ENCODE data around the gene KIAA0753.
"Not testable (repeated sequence)": the region's sequence is repeated elsewhere in the genome, so short reads cannot be mapped to it uniquely, and the experiment has no call there.

KIAA0753 gene

DNA sequence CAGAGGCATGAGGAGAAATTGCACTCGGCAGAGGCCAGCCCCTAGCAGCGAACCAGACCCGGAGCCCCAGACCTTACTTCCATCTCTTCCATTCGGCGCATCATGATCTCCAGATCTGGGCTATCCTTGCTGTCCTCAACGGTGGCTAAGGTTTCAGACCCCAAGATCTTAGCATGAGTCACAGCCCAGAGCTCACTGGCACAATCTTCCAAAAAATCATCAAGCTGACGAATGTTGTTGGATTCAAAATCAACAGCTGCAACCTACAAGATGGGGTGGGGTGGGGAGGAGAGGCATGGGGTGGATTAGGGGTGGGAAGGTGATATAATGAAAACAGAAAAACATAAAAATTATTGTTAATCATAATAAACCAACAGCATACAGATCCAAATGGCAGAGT lies 44.4 kb downstream of the KIAA0753 start:
- no peak for DNase-seq

DNA sequence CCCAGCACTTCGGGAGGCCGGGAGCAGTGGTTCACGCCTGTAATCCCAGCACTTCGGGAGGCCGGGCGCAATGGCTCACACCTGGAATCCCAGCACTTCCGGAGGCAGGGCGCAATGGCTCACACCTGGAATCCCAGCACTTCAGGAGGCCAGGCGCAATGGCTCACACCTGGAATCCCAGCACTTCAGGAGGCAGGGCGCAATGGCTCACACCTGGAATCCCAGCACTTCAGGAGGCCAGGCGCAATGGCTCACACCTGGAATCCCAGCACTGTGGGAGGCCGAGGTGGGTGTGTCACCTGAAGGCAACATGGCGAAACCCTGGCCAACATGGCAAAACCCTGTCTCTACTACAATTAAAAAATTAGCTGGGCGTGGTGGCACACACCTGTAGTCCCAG lies 47.1 kb downstream of the KIAA0753 start:
- DNase-seq: not testable (repeated sequence)

DNA sequence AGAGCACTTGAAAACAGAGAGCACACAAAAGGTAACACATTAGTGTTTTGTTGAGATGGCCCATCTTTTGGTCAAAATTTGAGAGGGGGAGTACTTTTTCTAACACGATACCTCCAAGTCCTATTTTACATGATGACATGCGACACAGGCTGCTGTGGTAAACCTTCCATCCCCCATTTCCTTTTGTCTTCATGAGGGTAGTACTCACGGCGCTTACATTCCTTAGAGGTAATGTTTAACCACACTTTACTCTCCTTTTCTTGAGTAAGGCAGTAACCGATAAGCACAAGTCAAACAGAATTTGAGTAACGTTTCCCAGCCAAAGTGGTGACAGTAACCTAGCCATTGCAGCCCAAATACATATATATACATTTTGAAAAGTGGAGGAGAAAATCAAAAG lies 48.3 kb downstream of the KIAA0753 start:
- DNase-seq: no peak

DNA sequence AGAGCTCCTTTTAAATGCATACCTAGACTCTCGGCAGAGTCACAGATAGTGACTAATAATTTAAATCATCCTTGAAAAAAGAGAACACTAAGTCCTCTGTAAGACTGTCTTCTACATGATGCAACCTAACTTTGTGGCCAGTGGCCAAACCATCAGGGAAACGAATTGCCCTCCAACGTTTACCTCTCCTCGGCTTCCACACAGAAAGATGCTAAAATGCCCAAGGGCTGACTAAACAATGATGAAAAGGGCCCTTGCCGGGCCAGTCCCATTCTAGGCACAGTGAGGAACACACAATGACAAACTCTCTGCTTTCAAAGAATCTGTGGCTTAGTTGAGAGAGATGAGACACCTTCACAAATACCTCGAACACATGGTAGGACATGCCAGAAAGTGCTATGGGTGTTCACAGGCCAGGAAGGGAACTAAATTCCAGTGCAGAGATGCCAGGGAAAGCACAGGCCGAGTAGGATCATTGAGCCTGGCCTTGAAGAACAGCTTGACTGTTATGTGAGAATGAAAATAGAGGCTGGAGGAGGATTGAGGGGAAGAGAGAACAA lies 48.8 kb downstream of the KIAA0753 start:
- DNase-seq: no peak

DNA sequence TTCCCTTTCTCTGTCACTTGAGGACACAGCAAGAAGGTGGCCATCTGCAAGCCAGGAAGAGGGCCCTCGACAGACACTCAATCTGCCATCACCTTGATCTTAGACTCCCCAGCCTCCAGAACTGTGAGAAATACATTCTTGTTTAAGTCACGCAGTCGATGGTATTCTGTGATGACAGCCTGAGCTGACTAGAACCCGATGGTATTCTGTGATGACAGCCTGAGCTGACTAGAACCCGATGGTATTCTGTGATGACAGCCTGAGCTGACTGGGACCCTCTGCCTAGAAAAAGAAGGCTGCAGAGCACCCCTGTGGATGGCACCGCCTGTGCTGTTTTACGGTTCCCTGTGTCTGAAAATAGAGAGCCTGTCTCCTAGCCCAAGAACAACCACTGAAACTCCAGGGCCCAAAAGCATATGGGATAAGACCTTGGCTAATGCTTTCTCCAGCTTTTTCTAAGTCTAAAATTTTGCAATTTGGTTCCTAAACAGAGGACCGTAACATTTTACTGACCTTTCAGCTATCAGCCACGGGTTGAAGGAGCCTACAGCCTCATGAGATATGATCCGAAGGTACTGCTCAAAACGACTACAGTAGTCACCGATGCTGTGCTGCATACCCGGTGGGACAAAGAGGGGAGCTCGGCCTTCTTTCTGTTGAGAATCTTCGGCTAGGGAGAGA lies 51.1 kb downstream of the KIAA0753 start:
- DNase-seq: no peak

DNA sequence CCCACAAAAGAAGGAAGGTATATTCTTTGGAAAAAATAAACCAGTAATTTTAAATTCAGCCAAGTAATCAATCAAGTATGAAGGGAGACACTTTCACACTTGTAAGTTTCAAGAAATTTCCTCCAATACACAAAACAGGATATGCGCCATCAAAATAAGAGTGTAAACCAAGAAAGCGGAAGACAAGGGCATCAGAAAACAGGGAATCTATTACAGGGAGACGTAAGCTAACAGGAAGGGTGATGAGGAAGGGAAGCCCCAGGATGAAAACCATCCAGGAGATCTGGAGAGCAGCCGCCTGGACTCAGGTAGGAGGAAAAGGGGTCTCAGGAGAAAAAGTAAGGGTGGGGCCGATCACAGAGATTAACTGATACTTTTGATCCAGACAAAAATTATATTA lies 52.3 kb downstream of the KIAA0753 start:
- no peak for DNase-seq

DNA sequence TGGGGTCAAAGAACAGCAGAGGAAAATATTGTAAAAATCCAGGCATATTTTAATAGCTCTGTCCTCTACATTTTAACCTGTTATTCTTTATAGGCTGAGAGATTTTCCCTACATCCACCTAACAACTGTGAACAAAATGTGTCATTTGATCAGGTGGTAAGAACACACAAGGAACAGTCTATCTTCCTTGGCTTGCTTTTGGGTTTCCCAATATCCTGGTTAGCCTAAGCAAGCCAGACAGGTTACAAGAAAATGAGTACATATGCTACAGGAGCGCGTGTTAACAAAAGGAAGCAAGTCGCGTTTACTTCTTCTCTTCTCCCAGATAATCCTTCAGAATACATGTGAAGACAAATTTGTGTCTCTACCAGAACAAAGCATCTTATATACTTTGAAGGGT lies 53.2 kb downstream of the KIAA0753 start:
- no peak for DNase-seq

DNA sequence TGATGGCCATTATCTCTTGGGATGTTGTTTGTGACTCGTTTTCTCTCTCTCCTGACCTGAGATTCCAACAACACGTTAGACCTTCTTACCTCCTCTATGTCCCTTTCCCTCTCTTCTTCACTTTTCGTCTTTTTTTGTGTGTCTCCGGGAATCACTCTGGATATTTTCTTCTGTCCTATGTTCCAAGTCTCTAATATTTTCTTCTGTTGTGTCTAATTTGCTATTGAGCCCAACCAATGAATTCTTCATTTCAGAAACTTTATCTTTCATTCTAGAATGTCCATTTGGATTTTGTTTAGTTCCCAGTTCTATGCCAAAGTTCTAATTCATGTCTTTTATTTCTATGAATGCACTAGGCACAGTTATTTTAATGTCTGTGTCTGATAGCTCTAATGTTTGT lies 57.1 kb downstream of the KIAA0753 start:
- no peak for DNase-seq

DNA sequence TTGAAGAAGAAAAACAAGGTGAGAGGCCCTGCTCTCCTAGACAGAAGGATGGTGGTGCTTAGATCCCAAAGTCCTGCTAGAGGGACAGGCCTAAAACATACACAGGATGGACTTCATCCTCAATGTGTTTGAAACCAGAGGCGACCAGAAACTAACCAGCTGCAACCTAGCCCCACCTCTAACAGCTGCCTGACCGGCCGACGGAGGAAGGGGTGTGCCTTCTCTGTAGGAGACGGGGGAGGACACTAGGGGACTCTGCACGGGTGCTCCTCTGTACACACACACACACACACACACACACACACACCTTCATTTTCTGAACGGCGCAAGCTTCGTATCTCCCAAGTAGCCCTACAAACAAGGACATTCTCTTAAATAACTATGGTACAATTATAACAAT lies 59.9 kb downstream of the KIAA0753 start:
- DNase-seq: no peak

DNA sequence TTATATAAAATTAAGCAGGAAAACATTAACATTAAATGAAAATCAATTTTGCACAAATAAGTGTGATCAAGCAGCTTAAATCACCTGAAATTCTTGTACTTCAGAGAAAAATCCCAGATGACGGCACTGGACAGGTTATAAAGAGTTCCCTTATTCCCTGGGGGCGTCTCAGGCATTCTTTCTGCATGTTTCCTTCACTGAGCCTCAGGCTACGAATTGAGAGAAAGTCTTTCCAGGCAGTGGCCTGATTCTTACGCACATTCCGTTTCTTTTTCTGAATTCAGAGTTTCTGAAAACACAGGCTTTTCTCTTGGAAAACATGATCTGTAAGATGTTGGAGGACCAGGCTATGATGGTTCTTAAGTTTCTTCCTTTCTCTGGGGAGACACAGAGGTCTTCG lies 62.0 kb downstream of the KIAA0753 start:
- no peak for DNase-seq

DNA sequence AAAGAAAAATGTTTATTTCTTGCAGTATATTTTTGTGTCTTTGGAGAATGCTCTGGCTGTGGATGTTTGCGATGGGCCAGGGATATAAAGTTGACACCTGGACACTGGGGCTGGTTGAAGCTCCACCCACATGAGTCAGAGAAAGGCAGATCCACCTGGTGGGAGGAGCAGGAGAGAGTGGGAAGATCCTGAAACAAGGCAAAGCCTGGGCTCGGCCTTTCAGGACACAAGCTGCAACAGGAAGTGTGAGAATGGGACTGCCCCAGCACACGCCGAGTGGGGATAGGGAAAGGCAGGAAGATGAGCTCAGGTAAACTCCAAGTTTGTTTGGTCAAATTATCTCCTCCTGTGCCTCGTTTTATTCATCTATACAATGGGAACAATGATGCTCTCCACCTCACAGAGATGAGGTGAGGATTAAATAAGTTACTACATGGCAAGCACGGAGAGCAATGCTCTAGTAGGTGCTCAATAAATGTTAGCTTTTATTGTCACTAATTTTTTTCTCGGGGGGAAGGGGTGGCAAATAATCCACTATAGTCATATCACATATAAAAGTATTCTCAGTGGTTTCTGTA lies 62.7 kb downstream of the KIAA0753 start:
- no peak for DNase-seq

DNA sequence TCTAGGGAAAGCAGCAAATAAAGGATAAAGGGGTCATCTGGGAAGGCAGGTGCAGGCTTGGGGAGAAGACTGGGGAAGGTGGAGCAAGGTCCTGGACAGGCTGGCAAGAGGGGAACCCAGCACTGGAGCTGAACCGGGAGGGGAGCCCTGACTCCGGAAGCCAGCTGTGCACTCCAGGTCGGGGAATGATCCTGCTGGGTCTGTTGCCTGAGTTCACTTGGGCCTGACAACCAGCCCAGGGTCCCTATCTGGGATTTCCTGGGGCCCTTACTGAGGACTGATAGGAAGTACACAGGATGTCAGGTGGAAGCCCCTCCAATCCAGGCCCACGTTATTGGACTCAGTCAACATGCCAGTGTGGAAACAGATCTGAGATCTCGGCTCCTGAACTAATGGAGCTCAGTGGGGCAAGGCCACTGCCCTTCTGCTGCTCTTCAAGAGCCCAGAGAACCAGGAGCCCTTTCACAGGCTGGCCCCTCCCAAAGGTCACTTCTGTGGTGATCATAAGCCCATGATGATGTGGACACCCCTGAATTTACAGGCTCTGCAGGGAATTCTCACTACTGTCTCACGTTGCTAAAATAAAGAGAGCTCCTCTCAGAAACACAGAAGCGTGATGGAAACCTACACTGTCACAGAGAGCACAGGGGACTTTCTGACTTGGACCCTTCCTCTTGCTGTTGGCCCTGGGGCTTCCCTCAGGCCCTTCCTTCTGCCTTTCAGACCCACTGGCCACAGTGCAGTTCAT lies 64.3 kb downstream of the KIAA0753 start:
- no peak for DNase-seq

DNA sequence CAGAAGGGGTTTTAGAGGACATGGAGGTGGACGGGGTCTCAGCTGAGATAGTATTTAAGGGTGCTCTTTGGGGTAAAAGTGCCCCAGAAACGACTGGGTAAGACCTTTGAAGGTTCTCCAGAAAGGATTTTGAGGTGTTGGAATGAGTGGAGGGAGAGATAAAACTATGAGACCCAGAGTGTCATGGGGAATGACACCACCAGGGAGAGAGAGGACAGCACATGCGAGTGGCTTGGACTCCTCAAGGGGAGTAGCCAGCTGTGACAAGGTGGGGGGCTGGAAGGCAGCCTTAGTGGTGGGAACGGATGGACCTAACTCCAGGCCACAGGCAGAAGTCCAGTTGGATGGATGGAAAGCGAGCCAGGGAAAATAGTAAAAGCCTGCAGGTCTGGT lies 64.9 kb downstream of the KIAA0753 start:
- DNase-seq: no peak

DNA sequence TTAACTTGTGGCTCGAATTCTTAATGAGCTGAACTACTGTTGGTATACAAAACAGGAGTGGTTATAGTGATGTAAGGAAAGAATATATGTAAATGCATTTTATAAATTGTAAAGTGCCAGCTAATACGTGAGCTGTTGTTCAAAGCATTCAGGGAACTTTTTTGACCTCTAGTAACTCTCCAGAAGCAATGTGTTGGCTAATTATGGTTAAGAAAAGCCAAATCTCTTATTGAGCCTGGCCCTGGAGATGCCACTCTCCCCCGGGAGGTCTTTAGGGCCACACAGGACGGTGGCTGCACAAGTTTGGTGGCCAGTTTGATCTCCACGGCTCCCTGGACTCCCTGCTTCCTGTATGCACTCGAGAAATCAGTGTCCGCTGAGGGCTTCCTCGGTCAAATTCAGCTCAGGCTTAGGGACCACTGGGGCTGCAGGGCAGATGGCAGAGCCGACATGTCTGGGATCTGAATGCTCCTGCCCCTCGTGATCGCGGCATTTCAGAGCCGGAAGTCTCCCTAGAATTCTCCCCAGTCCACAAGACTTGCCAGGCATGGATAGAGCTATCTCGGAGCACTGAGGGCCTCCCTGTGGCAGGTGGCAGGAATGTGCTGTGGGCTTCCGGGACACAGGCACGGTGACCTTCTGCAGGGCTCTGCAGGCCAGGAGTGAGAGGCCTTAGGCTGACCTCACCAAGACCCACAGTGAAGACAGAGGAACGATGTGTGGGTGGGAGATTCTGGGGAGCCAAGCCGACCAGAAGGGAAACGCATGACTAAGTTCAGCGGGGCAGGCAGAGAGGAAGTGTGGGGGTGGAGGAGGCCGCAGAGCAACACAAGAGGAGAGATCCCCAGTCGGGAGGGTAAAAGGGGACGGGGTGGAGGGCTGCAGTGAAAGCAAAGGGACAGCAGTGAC lies 65.6 kb downstream of the KIAA0753 start:
- DNase-seq: no peak

DNA sequence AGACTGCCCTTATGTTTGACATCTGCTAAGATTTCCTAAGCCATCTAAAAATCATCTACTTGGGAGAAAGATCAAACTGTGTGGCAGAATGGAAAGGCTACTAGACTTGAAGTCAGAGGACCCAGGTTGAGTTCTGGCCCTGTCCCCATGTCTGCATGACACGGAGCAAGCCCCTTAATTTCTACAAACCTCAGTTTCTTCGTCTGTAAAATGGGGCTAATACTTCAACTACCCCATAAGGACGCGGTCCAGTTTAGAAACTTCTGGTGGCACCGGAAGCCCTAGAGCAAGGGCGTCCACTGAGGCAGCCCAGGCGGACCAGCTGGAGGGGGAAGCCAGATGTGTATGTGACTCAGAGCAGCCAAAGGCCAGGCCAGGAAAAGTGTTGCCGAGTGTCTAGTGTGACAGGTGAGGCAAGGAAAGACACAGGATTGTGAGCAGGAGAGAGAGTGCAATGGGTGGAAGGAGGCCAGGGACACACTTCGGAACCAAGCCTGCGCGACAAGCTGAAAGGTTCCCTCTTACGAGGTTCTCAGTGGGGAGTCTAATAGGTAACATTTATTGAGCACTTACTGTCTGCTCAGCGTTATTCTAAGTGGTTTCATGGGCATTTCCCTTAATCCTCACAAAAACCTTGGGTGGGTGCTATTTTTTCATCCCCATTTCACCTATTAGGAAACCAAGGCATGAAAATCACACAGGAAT lies 66.4 kb downstream of the KIAA0753 start:
- DNase-seq: no peak

DNA sequence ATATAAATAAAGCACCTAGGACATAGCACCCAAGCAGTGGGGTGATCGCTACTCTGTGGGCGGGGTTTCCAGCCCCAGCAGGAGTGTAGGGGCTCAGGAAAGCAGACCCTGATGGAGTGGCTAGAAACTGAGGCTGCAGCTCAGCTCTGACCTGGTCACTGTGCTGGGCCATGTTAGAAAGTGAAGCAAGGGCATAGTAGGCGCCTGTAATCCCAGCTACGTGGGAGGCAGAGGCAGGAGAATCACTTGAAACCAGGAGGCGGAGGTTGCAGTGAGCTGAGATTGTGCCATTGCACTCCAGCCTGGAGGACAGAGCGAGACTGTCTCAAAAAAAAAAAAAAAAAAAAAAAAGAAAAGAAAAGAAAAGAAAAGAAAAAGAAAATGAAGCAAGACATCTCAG lies 67.0 kb downstream of the KIAA0753 start:
- DNase-seq: not testable (repeated sequence)

DNA sequence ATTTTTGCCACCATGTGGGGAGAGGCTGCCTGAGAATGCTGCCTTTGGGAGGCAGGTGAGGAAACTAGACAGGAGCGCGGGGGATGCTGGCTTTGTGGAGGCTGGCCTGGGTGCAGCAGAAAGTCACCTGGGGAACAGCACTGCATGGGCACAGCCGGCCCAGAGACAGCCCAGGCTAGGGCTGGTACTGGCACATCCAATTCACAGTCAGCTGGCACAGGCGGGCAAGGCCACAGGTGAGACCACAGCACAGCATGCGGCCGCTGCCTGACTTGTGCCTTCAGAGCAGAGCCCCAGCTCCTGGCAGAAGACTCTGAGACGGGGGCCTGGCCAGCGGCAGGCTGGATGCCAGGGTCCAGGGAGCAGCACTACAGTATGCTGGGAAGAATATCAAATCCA lies 67.5 kb downstream of the KIAA0753 start:
- no peak for DNase-seq

DNA sequence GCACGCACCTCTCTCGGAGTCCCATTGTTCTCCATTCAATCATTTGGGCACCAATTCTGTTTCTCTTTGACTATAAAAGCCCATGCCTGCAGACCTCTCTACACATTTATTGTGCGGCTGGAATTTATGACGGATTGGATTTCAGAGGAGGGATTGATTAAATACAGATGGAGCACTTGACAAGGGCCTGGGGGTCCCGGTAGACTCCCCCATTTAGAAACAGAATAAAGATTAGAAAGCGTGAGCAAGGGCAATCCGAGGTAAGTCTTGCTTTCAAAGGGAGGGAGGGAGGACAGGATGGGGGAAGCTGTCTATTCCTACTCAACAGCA lies 69.1 kb downstream of the KIAA0753 start:
- no peak for DNase-seq

DNA sequence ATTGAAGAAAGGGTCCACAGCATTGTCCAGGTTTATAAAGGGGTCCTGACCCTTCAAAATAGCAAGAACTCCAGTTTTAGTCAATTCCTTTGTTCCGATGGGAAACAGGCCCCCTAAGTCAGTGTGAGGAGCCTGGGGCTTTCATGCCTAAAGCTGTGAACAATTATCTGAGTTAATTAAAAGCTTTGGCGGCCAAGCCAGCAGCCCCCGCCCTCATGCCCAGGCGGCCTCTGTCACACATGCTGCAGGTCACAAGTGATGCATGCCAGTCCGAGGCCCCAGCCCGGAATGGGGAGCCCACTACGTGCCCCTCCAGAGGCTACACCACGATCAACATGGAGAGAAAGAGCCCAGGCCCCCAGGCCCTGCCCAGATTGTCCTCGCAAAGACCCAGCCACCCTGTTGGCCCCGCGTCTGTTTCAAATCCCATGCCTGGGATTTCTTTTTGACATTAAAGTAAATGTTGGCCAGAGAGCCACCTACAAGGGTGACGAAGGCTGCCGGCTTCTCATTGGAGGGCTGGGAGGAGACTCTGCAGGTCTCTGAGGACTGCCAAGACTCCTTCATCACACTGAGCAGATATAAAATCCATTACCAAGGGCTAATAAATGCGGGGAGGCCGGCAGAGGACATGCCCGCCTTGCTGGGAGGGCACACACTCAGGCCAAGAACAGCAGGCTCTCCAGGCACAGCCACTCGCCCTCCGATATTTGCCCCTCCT lies 69.6 kb downstream of the KIAA0753 start:
- no peak for DNase-seq

DNA sequence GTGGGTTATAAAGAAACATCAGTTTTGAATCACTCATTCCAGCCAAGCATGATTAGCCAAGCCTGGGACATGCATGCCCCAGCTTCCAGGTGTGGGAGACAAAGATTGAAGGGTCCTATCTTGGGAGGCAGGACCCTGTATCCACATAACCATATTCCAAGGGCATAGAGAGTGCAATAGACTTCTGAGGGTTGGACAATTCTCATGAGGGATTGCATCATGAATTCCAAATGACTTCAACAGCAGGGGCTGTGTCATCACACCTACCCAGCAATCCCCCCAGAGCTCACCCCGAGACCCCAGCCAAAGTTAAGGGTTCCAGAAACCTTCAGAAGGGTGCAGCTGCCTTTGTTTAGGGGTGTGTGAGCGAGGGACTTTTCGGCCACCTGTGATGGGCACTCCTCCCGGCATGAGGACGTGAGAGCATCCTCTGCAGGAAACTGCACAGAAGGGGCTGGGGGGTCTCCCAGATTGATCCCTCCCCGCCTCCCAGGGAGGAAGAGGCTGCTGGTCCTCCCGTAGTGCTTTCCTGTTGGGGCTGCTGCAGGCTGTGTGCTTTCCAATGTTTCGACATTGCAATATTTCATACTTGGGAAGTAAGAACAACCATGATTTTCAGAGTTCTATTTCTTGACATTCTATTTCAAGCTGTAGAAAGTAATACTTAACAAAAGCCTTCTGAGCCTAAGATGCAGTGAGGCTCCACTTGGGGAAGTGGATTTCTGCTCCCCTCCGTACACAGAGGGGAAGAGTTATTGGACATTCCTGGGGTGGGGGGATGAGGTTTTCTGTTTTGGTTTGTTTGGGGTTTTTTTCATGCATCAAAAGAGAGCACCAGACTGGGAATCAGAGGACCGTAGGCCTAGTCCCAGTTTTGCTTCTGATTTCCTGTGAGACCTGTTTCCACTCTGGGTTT lies 70.9 kb downstream of the KIAA0753 start:
- DNase-seq: no peak
